Thoracic aorta (tissue), 2 donors: ENCODE data around the gene LCN6. TPM values are rescaled to one million over a fixed set of nuclear protein-coding genes. Genes with fewer than 3 reads are reported as not detected.

ENCODE experiments used
- ATAC-seq: fragments of 150-250 bp; one replicate; pipeline ENCODE4 v1.8.0; 2017; ENCODE audit warnings: low read depth; ENCODE audit not compliant: insufficient number of reproducible peaks, low FRiP score
- DNase-seq: peaks from one replicate; pipeline ENCODE4 v3.0.0-alpha.2; 2020; ENCODE audit warnings: low spot score
- H3K27ac ChIP-seq, 2 donors: fragments of 200-600 bp; sonication (generic); 1 replicate in 1 of 2; 2 replicates in 1 of 2; pipeline ENCODE4 v1.5.1; 2016; ENCODE audit warnings: mild to moderate bottlenecking in 2 of 2, moderate library complexity in 2 of 2
- H3K27me3 ChIP-seq: fragments of 200-600 bp; sonication (generic); replicated peaks from 2 replicates; pipeline ENCODE4 v1.6.0; 2016; ENCODE audit warnings: mild to moderate bottlenecking; ENCODE audit not compliant: insufficient read depth
- H3K36me3 ChIP-seq: fragments of 200-600 bp; sonication (generic); one replicate; pipeline ENCODE4 v1.5.1; 2016
- H3K4me1 ChIP-seq, 2 donors: fragments of 200-600 bp; sonication (generic); 1 replicate in 1 of 2; 2 replicates in 1 of 2; pipeline versions ENCODE4 v1.5.1 to v1.6.0; 2016; ENCODE audit warnings: low read depth in 2 of 2, mild to moderate bottlenecking in 1 of 2; ENCODE audit not compliant: control insufficient read depth in 1 of 2
- H3K4me3 ChIP-seq: fragments of 200-600 bp; sonication (generic); 2 replicates; pipeline ENCODE4 v1.5.1; 2016; ENCODE audit warnings: mild to moderate bottlenecking
- H3K9me3 ChIP-seq: fragments of 200-600 bp; sonication (generic); 2 replicates; pipeline ENCODE4 v1.5.1; 2016
- CTCF ChIP-seq: fragments of 200-600 bp; sonication (generic); IDR thresholded peaks from one replicate; pipeline ENCODE4 v1.5.1; 2019; ENCODE audit warnings: antibody characterized with exemption
- total RNA-seq, 2 donors: library from RNA; depleted of rRNA; stranded (reverse); fragments of >200 nt; gene quantifications; one replicate each; pipeline versions ENCODE4 v1.1.0 to v1.2.3, GENCODE V29; 2016

The LCN6 gene
- total RNA-seq, 2 donors from 2014 or later: 4.5 to 25.3 TPM

- H3K4me3 ChIP-seq: no peak overlapping the region
- peaks cover 2 to 14% of the 10 kb centered on the region in 2 donors for H3K4me1 ChIP-seq
- no peaks in the 10 kb centered on the region for H3K9me3 ChIP-seq
- no peaks in the 10 kb centered on the region for H3K27me3 ChIP-seq
- H3K36me3 ChIP-seq: no peaks in the 10 kb centered on the region
- no peak for TF ChIP-seq CTCF
- ATAC-seq (no peak), DNase-seq (no peak)
- no peak overlapping the region for H3K27ac ChIP-seq
Measured at GRCh38 chr9:136793086-136793946, 45.0 kb upstream of the LCN6 start.

- Histone ChIP-seq H3K4me1 (peaks cover 2 to 14% of the 10 kb centered on the region in 2 donors), H3K36me3 (no peaks in the 10 kb centered on the region), H3K27ac (no peak overlapping the region), H3K27me3 (no peaks in the 10 kb centered on the region), H3K9me3 (no peaks in the 10 kb centered on the region), H3K4me3 (peak overlapping the region; percentile 93)
- no peak for TF ChIP-seq CTCF
- ATAC-seq: no peak
- DNase-seq: no peak
Measured at GRCh38 chr9:136792321-136793085, 44.2 kb upstream of the LCN6 start.

DNA sequence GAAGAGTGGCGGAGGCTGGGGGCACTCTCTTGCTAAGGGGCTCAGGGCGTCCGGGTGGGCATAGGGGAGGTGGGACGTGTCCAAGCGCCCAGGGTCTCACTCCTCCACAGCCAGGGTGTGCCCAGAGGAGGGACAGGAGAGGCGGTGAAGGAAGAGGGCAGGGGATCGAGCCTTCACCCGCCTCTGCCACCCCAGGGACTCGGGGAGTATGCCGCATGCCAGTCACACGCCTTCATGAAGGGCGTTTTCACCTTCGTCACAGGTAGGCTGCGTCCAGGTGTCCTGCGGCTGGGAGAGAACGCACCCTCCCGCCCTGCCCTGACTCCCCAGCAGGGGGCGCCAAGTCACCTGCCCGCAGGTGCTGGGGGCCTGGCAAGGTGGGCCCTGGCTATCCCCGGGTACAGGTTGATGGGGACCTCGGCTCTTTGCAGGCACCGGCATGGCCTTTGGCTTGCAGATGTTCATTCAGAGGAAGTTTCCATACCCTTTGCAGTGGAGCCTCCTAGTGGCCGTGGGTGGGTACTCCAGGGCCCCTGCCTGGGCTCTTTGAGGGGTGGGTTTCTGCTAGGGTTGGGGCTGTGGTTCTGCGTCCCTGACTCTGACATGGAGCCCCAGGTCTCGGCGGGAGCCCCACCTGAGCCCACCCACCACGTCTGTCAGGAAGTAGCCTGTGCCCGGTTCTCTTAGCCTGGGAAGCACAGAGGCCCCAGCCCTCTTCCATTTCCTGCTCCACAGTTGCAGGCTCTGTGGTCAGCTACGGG lies 43.4 kb upstream of the LCN6 start:
- Histone ChIP-seq H3K4me3 (peak overlapping the region; percentile 93), H3K27me3 (no peaks in the 10 kb centered on the region), H3K27ac (peak overlapping the region; percentile 75 to 83), H3K36me3 (no peaks in the 10 kb centered on the region), H3K9me3 (no peaks in the 10 kb centered on the region), H3K4me1 (peaks cover 2 to 14% of the 10 kb centered on the region in 2 donors)
- peak; percentile 95 for TF ChIP-seq CTCF
- ATAC-seq (no peak), DNase-seq (no peak)

DNA sequence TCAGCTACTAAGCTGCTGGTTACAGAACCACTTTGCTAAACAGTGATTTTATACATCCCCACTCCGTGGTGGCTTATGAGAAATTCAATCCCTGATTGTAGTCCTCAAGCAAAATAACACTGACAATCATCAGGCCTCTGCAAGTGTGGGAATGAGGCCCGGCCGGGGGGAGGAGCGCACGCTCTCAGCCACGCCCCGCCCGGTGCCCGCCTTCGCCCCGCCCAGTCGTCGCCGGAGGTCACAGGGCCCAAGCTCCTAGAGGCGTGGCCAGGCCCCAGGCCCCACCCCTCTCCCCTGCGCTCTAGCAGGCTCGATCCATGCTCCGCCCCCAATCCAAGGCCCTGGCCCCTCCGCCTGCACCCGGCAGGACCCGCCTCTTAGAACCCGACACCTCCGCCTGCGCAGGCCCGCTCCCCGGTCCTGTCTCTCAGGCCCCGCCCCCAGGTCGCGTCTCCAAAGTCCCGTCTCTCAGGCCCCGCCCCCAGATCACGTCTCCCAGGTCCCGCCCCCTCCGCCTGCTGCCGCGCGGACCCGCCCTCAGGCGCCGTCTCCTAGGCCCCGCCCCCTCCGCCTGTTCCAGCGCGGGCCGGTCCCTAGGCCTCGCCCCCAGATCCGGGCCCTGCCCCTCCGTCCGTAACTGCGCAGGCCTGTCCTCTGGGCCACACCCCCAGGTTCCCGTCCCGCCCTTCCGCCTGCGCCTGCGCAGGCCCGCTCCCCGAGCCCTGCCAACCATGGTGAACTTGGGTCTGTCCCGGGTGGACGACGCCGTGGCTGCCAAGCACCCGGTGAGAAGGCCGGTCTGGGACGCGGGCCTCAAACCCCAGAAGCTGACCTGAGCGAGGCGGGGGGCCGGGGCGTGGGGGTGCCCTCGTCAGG lies 42.6 kb upstream of the LCN6 start, which contains the start of gene TMEM141:
TSS of gene TMEM141 (plus strand) at position 705 of the 876 bp plus-strand sequence. CDS start at position 732, 27 bp downstream.
- H3K4me3 ChIP-seq: peak within 1 kb of the TSS; percentile 93

More for the DNA sequence above, 42.6 kb upstream of the LCN6 start, which contains the start of gene TMEM141:
- H3K27me3 ChIP-seq: no peaks in the 10 kb centered on the region
- DNase-seq (peak; percentile 100), ATAC-seq (peak; percentile 93)
- peak within 1 kb of the TSS; percentile 75 to 83 for H3K27ac ChIP-seq
- H3K36me3 ChIP-seq: no peaks in the 10 kb centered on the region
- no peaks in the 10 kb centered on the region for H3K9me3 ChIP-seq
- TF ChIP-seq CTCF: no peak
- peaks cover 2 to 14% of the 10 kb centered on the region in 2 donors for H3K4me1 ChIP-seq
